SK-N-DZ (cell line): ENCODE data around the gene ATP2B3.

ENCODE experiments used
- DNase-seq: peaks from one replicate; pipeline ENCODE4 v3.0.0-alpha.2; 2015; ENCODE audit warnings: low spot score

The ATP2B3 gene

DNA sequence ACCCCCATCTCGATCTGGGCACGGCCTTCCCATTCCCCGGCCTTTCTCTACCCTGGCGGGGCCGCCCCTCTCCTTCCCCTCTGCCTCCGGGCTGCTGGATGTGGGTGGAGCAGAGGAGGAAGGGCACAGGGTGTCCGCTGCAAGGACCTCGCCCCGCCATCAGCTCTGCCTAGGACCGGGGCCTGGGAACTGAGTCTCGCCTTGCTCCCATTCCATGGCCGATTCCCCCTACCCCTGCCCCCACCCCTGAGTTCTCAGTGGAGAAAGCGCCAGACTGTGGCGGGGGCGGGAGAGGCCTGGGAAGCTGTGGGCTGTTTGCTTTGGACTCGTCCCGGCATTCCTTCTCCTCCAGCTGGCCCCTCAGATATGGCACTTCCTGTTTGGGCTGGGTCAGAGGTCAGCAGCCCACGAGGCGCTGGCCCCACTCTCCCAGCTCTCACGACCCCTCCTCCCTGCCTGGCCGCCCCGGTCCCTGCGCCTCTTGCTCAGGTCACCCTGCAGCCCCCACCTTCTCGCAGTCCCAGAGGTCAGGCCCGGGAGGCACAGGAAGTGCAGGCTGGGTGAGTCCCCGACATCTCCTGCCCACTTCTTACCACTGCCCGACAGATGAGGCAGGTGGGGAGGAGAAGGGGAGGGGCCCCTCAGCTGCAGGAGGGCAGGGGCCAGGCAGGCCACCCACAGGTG, 29.1 kb upstream of the ATP2B3 start:
- no peak for DNase-seq

DNA sequence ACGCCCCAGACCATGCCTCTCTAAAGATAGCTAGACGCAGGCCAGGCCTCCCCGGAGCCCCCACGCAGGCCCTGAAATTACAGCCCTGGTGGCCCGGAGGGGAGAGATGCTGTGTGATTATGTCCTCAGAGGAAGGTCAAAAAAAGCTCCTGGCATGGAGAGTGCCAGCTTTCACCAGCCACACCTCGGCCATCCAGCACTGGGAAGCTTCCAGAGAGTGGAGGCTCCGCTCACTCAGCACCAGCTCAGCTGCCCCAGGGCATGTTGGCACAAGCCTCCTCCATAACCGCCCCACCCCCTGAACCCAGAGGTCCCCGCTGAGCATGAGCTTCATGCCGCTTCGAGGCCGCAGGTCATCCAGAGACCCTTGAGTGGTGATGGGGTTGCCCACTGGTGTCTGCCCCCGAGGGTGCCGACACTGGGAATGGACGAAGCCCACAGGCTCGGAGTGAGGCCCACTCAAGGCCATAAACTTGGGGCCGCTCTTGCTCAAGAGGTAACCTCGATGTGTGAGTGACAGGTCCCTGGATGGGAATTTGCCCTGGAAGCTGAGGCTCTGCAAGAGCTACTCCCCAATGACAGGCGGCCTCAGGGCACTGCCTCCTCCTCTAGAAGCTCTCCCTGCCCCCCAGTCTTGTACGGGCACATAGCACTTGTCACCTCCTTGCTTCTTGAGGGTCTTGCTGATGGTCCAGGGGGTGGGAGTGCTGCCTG, 27.1 kb upstream of the ATP2B3 start:
- DNase-seq, result no peak

DNA sequence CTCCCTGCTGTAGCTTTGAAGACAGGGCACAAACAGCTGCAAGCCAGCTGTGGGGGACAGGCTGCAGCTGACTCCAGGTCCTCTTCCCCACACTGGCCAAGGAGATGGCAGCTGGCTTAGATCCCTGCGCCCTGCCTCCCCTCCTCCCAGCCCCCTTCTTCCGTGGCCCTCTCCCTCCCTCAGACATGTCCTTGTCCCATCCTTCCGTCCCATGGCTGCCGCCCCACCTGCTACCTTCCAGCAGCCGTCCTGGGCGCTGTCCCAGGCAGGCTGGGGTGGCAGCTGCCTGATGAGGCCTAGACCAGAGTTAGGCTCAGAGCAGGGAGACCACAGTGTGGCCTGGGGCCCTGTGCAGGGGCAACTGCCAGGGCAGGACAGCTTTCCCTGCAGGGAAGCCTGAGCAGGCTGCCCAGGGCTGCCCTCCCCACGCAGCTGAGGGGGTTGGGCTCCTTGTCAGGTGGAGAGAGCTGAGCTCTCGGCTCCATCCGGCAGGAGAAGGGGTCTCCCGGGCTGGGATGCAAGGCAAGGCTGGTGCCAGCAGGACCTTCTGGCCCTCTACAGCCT, 26.0 kb upstream of the ATP2B3 start:
- no peak for DNase-seq

DNA sequence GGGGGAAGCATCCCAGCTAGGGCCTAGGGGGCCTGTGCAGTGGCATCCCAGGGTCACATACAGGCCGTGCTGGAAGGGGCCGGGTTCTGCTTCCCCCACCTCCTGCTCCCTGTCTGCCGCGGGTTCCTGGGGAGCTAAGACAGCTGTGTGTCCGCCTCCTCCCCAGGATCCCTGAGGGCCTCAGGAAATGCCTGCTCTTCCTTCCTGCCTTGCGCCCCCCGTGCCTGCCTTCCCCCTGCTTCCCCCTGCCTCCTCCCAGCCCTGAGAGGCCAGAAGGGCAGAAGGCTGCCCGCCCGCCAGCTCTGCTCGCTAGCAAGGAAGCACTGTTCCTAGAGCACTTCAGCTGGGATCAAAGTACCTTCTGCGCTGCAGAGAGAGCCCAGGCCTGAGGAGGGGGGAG, 25.5 kb upstream of the ATP2B3 start:
- DNase-seq, result no peak

DNA sequence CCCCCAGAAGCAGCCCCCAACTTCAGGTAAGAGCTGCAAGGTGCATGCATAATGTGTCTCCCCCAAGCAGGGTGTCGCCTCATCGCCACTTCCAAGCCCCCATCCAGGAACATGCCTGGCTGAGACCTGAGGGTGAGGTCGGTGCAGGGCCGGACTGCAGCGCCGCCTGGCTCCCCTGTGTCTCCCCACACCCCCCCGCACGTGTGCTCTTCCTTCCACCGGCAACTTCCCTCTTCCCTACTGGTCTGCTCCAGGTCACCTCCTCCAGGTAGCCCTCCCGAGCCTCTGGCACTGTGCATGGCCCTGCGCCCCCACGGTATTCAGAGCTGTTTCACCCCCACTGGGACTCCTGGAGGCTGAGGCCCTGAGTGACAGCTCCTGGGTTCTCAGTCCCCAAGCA, 24.9 kb upstream of the ATP2B3 start:
- DNase-seq, result no peak

DNA sequence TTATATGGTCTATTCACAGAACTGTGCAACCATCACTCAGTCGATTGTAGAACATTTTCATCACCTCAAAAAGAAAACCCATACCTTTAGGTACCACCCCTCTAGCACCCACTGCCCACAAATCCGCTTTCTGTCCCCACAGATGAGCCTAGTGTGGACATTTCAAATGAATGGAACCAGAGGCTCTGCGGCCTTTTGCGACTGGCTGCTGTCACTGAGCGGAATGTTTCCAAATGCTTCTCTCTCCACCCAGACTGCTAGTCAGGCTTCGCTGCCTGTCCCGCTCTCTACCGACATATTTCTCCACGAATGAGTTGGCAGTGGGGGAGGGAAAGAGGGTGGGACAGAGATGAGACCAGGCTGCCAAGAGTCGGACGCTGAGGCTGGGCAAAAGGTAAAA, 24.4 kb upstream of the ATP2B3 start:
- DNase-seq, result no peak

DNA sequence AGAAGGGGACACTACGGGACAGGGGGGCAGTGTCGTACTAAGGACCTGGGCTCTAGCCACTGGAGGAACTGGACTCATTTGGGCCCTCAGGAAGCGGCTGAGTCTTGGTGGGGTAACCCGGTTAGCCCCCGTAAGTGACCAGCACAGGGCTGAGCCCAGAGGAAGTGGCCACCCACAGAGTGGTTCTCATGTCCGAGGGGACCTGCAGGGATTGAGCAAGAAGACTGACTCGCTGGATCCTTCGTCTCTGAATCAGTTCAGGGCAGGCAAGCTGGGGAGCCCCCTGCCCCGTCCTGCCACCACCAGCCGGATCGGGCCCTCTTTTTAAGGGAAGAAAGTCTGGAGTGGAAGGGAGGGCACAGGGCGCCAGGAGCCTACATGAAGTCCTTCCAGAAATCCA, 23.4 kb upstream of the ATP2B3 start:
- no peak for DNase-seq

DNA sequence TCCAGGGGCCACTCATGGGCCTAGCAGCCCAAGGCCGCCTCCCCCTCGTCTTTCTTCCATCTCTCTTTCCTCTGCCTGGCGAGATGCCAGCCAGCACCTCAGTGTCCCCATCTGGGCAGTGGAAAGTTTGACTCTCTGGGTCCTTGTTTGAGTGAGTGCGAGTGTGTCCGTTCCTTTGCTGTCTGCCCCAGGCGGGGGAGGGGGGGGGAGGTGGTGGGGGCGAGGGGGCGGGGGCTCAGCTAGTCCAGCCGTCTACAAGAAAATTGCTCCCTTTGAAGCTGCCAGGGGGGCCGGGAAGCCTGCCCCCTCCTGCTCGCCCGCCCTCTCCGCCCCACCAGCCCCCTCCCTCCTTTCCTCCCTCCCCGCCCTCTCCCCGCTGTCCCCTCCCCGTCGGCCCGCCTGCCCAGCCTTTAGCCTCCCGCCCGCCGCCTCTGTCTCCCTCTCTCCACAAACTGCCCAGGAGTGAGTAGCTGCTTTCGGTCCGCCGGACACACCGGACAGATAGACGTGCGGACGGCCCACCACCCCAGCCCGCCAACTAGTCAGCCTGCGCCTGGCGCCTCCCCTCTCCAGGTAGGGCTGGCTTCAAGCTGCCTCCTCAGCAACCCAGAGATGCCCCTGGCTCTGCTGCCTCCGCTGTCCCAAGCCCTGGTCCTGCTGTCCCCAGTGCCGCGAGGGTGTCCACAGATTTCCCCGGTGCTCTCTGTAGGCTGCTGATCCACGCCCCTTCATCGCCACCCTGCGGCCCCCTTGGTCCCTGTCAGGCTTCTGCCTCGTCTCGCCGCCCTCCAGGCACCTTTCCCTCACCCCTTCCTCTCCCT, 22.7 kb upstream of the ATP2B3 start, which contains the start of gene BGN:
TSS of gene BGN (plus strand) at position 440 of the 821 bp plus-strand sequence. CDS start 9,652 bp downstream, outside the sequence.
- peak; percentile 68 for DNase-seq

DNA sequence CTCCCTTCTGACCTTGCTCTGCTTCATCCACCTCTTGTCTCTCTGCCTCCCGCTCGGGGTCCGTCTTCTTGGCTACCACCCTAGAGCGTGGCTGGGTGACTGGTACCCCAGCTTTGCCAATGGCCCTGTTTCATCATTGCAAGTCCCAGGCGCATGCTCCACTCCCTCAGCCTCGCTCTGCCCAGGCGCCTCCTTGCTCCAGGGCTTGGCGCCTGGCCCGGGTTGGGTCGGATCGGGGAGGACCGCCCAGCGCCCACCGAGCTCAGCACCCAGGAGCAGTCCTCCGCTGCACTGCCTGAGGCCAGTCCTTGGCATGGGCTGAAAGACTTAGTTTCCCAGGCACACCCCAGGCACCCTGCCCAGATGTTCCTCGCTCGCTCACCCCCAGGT, 22.1 kb upstream of the ATP2B3 start:
- DNase-seq, result no peak

DNA sequence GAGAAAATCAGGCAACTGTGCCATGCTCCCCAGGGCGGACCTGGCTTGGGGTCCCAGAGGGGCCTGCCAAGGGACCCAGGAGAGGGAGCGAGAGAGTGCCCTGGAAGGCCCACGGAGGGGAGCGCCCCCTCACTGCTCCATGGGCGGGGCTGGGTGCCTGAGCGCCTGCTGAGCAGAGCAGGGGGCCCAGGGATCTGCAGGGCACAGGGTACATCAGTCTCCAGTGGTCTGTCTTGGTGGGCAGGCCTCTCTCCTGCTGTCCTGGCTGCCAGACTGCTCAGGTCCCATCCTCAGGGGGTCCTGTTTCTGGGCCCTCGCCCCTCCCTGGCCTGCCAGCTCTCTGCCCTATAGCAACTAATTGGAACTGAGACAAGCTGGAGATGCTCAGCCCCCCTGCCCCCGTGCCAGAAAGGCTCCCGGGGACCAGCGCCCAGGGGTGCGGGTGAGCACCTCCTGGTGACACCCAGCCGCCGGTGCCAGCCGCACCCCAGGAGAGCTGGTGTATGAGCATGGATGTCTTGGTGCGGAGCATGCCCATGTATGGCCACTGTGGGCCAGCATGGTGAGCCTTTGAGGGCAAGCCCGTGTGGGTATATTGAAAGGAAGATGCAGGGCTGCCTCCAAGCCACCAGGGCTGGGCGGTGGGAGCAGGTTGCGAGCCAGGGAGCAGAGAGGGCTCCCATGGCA, 21.4 kb upstream of the ATP2B3 start:
- DNase-seq, result no peak

DNA sequence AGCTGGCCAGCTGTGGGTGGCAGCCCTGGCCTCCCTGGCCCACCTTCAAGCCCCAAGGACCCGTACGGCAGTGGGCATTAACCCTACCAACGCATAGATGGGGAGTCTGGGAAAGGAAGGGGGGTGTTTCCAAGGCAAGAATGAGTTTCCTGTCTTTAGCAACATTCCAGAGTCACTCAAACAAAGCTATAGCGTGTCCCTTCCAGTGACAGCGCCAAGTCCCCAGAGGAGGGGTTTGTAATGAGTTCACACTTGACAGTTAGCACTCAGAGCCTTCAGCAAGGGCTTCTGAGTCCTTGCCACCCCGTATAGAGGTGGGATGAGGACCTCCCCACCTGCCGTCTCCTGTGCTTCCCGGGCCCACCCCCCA, 20.9 kb upstream of the ATP2B3 start:
- DNase-seq, result no peak

DNA sequence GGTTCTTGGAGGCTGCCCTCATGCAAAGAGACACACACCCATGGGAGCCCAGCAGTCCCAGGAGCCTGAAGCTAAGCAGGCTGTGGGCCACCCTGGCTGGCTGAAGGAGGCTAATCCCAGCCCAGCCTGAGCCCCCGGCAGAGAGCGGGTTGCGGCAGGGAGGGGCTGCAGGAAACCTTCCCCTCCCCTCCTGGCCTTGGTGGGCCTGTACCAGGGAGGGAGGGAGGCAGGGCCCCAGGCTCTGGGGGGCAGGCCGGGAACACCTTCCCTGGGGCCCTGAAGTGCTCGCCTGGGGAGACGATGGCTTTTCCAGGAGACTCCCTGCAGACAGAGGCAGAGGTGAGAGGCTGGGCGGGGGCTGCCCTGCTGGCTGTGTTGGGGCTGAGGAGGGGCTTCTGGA, 19.0 kb upstream of the ATP2B3 start:
- DNase-seq, result no peak

DNA sequence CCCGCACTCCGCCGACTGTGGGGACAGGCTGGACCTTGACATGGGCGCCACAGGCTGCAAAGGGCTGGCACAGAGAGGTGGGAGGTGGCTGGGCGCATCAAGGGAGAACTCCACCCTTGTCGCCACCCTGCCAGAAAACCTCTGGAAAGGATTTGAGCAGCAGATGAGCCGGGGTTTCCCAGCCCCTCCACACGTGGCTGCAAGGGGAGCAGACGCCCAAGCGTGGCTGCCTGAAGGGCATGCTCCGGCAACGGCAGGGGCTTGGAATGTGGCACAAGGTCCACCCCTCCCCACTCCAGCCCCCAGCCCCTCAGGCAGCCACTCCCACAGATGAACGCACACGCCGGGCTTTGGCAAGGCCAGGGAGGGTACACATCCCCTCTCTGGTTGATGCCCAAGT, 18.1 kb upstream of the ATP2B3 start:
- no peak for DNase-seq

DNA sequence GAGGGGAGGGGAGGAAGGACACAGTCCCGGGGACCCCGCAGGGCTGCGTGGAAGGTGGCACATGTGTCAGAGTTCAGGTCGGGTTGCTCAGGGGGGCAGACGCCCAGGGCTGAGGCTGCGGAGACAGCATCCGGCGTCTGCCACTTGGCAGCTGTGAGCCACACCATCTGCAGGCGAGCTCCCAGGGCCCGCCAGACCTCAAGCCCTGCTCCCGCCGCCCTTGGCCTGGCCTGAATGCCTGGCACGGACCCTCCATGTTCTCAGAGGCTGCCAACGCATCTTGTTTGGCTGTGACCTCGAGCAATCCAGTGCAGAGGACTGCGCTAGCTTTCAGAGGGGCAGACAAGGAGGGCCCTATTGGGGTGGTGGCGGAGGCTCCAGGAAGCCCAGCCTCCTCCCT, 17.6 kb upstream of the ATP2B3 start:
- no peak for DNase-seq

DNA sequence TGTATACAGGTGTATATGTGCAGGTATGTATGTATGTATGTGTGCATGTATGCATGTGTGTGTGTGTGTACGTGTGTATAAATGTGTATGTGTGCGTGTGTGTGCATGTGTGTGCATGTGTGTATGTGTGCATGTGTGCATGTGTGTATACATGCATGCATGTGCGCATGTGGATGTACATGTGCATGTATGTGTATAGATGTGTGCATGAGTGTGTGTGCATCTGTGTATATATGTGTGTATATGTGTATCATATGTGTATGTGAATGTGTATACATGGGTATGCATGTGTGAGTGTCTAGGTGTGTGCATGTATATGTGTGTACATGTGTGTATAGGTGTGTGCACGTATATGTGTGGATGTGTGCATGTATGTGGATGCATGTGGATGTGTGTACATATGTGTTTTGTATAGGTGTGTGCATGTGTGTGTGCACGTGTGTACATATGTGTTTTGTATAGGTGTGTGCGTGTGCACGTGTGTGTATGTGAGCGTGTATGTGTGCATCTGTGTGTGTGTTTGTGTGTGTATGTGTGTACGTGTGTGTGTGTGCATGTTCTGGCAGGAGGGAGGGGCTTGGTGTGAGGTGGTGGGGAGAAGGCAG, 16.7 kb upstream of the ATP2B3 start:
- no peak for DNase-seq

DNA sequence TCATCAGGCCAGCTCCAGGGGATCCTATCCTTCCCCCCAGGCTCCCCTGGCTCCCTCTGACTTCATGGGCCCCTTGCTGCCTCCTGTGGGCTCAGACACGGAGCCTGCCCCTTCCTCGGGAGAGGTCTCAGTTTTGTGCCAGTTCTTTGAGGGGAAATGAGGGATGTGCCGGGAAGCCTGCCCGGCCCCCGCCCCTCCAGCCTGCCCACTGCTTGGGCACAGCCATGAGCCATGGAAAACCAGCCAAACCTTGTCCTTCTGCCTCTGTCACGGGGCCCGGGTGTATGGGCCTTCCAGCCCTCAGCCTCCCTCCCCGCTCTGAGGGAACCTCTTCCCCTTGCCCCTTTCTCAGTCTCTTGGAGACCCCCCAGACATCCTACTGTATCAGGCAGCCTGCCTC, 15.9 kb upstream of the ATP2B3 start:
- DNase-seq, result no peak

DNA sequence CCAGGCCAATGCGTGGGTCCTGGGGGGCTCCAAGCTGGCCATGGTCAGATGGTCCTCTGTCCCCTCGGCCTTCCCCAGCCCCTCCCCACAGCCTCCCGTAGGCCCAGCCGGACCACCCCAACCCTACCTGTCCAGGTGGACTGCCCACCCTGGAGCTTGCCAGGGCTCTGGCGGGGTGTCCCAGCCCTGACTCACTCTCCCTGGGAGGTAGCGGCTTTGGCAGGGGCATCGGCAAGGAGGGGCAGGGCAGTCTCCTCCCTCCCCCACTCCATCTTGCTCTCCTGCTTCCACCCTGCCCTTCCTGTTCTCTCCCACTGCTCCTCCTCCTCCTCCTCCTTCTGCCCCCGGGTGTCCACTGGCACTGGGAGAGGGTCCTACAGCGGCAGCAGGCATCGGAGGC, 15.3 kb upstream of the ATP2B3 start:
- no peak for DNase-seq

DNA sequence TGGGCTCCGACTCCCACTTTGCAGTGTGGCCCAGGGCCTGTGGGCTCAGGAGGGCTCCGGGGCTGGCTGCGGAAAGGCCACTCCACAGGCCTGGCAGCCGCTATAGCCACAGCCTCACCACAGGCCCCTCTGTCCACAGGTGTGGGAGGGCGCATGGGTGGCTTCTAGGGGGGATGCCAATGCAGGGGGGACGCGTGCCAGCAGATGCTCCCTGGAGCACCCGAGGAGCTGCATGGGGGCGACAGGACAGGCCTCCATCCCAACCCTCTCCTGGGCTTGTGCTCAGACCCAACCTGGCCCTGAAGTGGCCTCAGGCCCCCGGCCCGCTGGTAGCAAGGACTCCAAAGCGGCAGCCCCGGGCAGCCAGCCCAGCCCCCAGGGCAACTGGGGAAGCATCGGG, 14.6 kb upstream of the ATP2B3 start:
- DNase-seq, result no peak

DNA sequence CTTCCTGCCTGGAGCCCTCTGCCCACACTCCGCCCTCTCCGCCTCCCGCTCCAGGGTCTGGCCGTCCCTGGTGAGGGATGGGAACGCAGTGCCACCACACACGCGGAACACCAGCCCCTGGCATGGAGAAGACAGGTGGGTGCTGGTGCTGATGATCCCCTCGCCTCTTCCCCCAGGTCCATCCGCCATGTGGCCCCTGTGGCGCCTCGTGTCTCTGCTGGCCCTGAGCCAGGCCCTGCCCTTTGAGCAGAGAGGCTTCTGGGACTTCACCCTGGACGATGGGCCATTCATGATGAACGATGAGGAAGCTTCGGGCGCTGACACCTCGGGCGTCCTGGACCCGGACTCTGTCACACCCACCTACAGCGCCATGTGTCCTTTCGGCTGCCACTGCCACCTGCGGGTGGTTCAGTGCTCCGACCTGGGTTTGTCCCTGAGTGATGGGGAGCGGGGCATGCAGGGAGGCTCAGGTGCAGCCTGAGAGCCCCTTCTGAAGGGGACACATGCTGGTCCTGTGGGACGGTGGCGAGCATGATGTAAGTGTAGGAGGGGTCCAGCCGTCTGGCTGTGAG, 12.9 kb upstream of the ATP2B3 start:
- no peak for DNase-seq

DNA sequence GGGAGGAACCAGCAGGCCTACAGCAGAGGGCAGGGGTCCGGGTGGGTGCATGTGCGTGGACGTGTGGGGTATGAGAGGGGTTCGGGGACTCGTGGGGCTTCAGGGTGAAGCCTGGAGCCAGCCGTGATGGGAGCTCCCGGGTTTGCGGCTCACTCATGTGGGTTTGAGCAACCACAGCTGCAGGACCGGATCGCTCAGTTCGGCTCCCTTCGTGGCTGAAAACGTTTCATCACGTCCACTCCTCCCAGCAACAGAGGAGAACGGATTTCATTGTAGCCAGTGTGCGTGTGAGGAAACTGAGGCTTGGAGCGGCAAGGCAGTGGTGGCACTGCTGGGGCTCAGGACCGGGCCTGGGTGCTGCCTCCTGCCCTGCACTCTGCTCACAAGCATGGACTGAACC, 12.1 kb upstream of the ATP2B3 start:
- no peak for DNase-seq
